ENCODE data around the gene HIVEP3. TPM values are rescaled to one million over a fixed set of nuclear protein-coding genes. Genes with fewer than 3 reads are reported as not detected.

The HIVEP3 gene
- polyA plus RNA-seq, 1 donor (not counting 4 experiments of a cell fraction or from before 2014, with no cell fraction given): 1.1 TPM

DNA sequence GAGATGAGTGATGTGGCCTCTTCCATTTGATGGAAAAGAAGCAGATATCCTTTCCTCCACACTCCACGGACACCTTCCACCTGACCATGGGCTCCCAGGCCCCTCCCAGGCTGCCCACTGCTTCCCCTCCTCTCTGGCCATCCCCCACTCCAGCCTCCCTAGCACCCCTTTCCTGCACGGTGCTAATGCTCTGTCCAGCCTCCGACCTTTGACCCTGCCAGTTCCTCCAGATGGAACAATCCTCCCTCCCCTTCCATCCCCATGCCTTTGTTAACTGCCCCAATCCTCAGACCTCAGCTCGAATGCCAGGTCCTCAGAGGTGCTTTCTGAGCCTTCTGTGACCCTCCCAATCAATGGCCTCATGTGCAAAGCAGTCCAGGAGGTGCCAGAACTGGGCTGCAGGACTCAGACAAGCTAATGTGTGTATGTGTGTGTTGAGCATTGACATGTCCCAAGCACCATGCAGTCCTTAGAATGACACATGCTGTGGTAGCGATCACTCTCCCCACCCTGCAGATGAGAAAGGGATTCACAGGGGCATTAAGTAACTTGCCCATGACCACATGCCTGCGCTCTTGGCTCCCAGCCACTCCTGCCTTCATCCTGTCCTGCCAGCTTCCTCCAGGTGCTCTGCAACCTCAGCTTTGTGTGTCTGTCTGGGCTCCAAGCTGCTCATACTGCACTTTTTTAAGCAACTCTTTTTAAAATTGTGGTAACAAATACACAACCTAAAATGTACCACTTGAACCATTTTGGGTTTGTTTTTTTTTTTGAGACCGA is 370.8 kb downstream of the HIVEP3 start:
- H3K36me3 ChIP-seq (ENCODE audit: control insufficient read depth in 2 of 2, extremely low read depth in 1 of 2, insufficient read depth in 2 of 2, low read length in 2 of 2): no peaks in the 10 kb centered on the region
- H3K27me3 ChIP-seq (ENCODE audit: control insufficient read depth, extremely low read depth, insufficient read depth, low read length): no peaks in the 10 kb centered on the region
- H3K4me2 ChIP-seq (ENCODE audit: control insufficient read depth, extremely low read depth, insufficient read depth, low read depth, low read length): no peak overlapping the region
- H4K20me1 ChIP-seq (ENCODE audit: control insufficient read depth, extremely low read depth, insufficient read depth, low read length): no peaks in the 10 kb centered on the region
- no peak overlapping the region for H3K27ac ChIP-seq (ENCODE audit: control insufficient read depth, insufficient read depth, low read length)
- no peak for FAIRE-seq
- no peaks in the 10 kb centered on the region for H3K9me3 ChIP-seq (ENCODE audit: control insufficient read depth, low read depth, low read length)
- H3K9me1 ChIP-seq (ENCODE audit: control insufficient read depth, extremely low read depth, insufficient read depth, low read length): no peaks in the 10 kb centered on the region
- H3K4me3 ChIP-seq (ENCODE audit: control insufficient read depth in 2 of 3, extremely low read depth in 1 of 3, insufficient read depth in 2 of 3, low read depth in 1 of 3, low read length in 3 of 3): no peak overlapping the region
- dilution Hi-C loops (cut with MboI; ENCODE audit: extremely low pct_ligation_motif_present, low sequenced_read_pairs): no loop called here
- H3K79me2 ChIP-seq (ENCODE audit: control insufficient read depth, insufficient read depth, low read length): no peaks in the 10 kb centered on the region
- DNase-seq (ENCODE audit: low read depth, low spot score): no peak
- TF ChIP-seq, protein P1, sequence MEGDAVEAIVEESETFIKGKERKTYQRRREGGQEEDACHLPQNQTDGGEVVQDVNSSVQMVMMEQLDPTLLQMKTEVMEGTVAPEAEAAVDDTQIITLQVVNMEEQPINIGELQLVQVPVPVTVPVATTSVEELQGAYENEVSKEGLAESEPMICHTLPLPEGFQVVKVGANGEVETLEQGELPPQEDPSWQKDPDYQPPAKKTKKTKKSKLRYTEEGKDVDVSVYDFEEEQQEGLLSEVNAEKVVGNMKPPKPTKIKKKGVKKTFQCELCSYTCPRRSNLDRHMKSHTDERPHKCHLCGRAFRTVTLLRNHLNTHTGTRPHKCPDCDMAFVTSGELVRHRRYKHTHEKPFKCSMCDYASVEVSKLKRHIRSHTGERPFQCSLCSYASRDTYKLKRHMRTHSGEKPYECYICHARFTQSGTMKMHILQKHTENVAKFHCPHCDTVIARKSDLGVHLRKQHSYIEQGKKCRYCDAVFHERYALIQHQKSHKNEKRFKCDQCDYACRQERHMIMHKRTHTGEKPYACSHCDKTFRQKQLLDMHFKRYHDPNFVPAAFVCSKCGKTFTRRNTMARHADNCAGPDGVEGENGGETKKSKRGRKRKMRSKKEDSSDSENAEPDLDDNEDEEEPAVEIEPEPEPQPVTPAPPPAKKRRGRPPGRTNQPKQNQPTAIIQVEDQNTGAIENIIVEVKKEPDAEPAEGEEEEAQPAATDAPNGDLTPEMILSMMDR (optimal IDR thresholded peaks at IDR 0.05 in 1 of 3, IDR thresholded peaks at IDR 0.05 in 1 of 3, conservative IDR thresholded peaks at IDR 0.05 in 1 of 3; ENCODE audit: extremely low read depth in 1 of 3, insufficient read depth in 2 of 3, low read length in 3 of 3): no peak
- no peak for TF ChIP-seq EZH2 (IDR thresholded peaks at IDR 0.05; ENCODE audit: low read length)
- no peak overlapping the region for H2AFZ ChIP-seq (ENCODE audit: control insufficient read depth, low read length)
- no peaks in the 10 kb centered on the region for H3K4me1 ChIP-seq (ENCODE audit: control insufficient read depth, extremely low read depth, insufficient read depth, low read length)
- no peak overlapping the region for H3K9ac ChIP-seq (ENCODE audit: control insufficient read depth, extremely low read depth, insufficient read depth, low read length)

DNA sequence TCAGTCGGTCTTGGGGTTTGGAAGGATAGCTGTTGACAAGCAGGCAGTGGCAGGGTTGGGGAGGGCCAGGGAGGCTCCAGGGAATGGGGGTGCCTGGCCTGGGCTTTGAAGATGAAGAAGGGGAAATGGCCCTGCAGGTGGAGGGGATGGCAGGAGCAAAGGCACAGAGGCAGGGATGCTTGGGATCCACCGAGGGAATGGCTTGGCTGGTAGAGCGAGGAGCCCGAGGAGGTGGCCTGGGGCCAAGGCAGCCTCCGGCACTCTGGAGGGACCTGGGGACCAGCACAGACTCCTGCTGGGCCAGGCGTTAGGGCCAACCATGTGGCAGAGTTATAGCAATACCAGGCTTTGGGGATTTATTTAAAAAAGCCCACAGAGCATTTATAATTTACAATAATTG is 371.4 kb downstream of the HIVEP3 start:
- H3K4me1 ChIP-seq (ENCODE audit: control insufficient read depth, extremely low read depth, insufficient read depth, low read length): no peaks in the 10 kb centered on the region
- H4K20me1 ChIP-seq (ENCODE audit: control insufficient read depth, extremely low read depth, insufficient read depth, low read length): no peaks in the 10 kb centered on the region
- no peak overlapping the region for H2AFZ ChIP-seq (ENCODE audit: control insufficient read depth, low read length)
- H3K9me1 ChIP-seq (ENCODE audit: control insufficient read depth, extremely low read depth, insufficient read depth, low read length): no peaks in the 10 kb centered on the region
- no peaks in the 10 kb centered on the region for H3K27me3 ChIP-seq (ENCODE audit: control insufficient read depth, extremely low read depth, insufficient read depth, low read length)
- no peak overlapping the region for H3K4me3 ChIP-seq (ENCODE audit: control insufficient read depth in 2 of 3, extremely low read depth in 1 of 3, insufficient read depth in 2 of 3, low read depth in 1 of 3, low read length in 3 of 3)
- H3K79me2 ChIP-seq (ENCODE audit: control insufficient read depth, insufficient read depth, low read length): no peaks in the 10 kb centered on the region
- no peaks in the 10 kb centered on the region for H3K36me3 ChIP-seq (ENCODE audit: control insufficient read depth in 2 of 2, extremely low read depth in 1 of 2, insufficient read depth in 2 of 2, low read length in 2 of 2)
- no peak for FAIRE-seq
- H3K4me2 ChIP-seq (ENCODE audit: control insufficient read depth, extremely low read depth, insufficient read depth, low read depth, low read length): no peak overlapping the region
- no peak for DNase-seq (ENCODE audit: low read depth, low spot score)
- H3K9ac ChIP-seq (ENCODE audit: control insufficient read depth, extremely low read depth, insufficient read depth, low read length): no peak overlapping the region
- H3K27ac ChIP-seq (ENCODE audit: control insufficient read depth, insufficient read depth, low read length): no peak overlapping the region
- dilution Hi-C loops (cut with MboI; ENCODE audit: extremely low pct_ligation_motif_present, low sequenced_read_pairs): no loop called here
- H3K9me3 ChIP-seq (ENCODE audit: control insufficient read depth, low read depth, low read length): no peaks in the 10 kb centered on the region
- no peak for TF ChIP-seq EZH2 (IDR thresholded peaks at IDR 0.05; ENCODE audit: low read length)
- TF ChIP-seq, protein P1 (optimal IDR thresholded peaks at IDR 0.05 in 1 of 3, IDR thresholded peaks at IDR 0.05 in 1 of 3, conservative IDR thresholded peaks at IDR 0.05 in 1 of 3; ENCODE audit: extremely low read depth in 1 of 3, insufficient read depth in 2 of 3, low read length in 3 of 3): no peak

Data from keratinocyte (primary cell).